GM18517 (cell line): ENCODE measurements around the gene ZNF577.
A peak's percentile ranks its signal among the peaks of the same experiment; 100 is the strongest.
"Not testable (repeated sequence)": the region's sequence is repeated elsewhere in the genome, so short reads cannot be mapped to it uniquely, and the experiment has no call there.

Experiments used
- ATAC-seq: cut with Tn5 transposase; IDR thresholded peaks from one replicate; pipeline ENCODE4 v1.9.1; 2021; ENCODE audit warnings: mild to moderate bottlenecking, moderate library complexity; ENCODE audit not compliant: unreplicated experiment

The ZNF577 gene

GRCh38 chr19:51887522-51888498, at the start of gene ZNF577:
TSS of gene ZNF577 (minus strand) at chr19:51887951. CDS start at chr19:51880382, 7,569 bp downstream.
- ATAC-seq: no peak

DNA sequence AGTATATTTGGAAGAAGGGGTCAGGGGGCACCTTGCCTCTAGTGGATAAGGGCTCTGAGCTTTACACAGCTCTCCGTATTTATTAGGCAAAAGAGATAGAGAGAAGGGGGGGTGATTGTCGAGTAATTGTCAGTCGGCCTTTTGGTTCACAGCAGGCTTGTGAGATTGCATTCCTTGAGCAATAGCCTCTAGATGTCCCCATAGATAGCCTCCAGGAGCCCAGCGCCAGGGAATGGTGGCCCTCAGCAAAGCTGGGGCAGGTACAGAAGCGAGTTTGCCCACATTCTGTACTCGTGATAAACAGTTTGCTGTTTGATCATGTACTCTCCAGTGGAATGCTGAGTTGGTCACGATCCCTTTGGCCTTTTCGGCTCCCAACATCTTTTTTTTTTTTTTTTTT, 44.2 kb upstream of the ZNF577 start:
- ATAC-seq: no peak

GRCh38 chr19:51927859-51928258, 40.1 kb upstream of the ZNF577 start:
- ATAC-seq: no peak

- peak; percentile 77 for ATAC-seq
Measured at GRCh38 chr19:51926784-51927741, 39.3 kb upstream of the ZNF577 start, which contains the start of gene ZNF613. TSS of gene ZNF613 (plus strand) at chr19:51927472. CDS start at chr19:51936221, 8,749 bp downstream.

GRCh38 chr19:51926426-51926783, 38.7 kb upstream of the ZNF577 start:
- ATAC-seq: no peak

- no peak for ATAC-seq
Measured at GRCh38 chr19:51921949-51922348, 34.2 kb upstream of the ZNF577 start.

DNA sequence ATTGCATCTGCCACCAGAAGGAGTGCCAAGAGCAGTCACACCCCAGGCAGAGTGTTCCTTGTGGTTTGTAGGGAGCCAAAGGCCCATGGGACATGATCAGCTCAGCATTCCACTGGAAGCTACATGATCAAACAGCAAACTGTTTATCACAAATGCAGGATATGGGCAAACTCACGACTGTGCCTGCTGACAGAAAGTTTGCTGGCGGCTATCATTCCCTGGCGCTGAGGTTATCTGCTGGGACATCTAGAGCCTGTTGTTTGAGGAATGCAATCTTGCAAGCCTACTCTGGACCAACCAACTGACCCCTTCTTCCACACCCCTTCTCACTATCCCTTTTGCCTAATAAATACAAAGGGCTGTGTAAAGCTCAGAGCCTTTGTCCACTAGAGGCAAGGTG, 31.9 kb upstream of the ZNF577 start:
- no peak for ATAC-seq

GRCh38 chr19:51916167-51916566, 28.4 kb upstream of the ZNF577 start:
- no peak for ATAC-seq

- no peak for ATAC-seq
Measured at GRCh38 chr19:51915324-51915867, 27.6 kb upstream of the ZNF577 start.

DNA sequence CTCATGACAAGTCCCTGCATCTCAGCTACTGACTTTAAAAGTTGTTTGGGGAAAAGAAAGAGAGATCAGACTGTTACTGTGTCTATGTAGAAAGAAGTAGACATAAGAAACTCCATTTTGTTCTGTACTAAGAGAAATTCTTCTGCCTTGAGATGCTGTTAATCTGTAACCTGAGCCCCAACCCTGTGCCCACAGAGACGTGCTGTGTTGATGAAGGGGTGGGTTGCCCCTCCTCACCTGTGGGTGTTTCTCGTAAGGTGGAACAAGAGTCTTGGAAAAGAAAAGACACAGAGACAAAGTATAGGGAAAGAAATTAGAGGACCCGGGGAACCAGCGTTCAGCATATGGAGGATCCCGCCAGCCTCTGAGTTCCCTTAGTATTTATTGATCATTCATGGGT, 20.2 kb upstream of the ZNF577 start:
- not testable (repeated sequence) for ATAC-seq

DNA sequence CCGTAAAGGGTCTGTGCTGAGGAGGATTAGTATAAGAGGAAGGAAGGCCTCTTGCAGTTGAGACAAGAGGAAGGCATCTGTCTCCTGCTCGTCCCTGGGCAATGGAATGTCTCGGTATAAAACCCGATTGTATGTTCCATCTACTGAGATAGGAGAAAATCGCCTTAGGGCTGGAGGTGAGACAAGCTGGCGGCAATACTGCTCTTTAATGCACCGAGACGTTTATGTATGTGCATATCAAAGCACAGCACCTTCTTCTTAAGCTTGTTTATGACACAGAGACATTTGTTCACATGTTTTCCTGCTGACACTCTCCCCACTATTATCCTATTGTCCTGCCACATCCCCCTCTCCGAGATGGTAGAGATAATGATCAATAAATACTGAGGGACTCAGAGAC, 18.4 kb upstream of the ZNF577 start:
- not testable (repeated sequence) for ATAC-seq

DNA sequence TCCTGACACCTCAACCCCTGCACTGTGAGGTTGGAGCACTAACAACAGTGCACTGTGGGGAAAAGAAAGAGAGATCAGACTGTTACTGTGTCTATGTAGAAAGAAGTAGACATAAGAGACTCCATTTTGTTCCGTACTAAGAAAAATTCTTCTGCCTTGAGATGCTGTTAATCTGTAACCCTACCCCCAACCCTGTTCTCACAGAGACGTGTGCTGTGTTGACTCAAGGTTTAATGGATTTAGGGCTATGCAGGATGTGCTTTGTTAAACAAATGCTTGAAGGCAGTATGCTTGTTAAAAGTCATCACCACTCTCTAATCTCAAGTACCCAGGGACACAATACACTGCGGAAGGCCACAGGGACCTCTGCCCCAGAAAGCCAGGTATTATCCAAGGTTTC, 17.9 kb upstream of the ZNF577 start:
- ATAC-seq: not testable (repeated sequence)

DNA sequence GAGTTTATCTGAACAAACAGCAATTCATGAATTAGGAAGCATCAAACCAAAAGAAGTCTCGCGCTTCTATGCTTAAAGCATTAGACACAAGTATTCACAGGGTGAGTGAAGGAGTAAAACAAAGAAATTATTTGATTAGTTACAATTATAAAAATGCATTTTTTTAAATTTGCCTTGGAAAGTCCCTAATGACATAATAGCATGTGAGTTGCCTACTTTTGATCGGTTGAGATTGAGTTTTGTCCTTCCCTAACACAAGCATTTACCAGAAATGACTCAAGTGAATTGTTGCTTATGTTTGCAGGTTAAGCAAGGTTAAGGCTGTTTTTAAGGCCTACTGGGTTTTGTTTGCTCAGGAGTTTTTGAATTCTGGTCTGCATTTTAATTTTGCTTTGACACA, 17.5 kb upstream of the ZNF577 start:
- no peak for ATAC-seq

DNA sequence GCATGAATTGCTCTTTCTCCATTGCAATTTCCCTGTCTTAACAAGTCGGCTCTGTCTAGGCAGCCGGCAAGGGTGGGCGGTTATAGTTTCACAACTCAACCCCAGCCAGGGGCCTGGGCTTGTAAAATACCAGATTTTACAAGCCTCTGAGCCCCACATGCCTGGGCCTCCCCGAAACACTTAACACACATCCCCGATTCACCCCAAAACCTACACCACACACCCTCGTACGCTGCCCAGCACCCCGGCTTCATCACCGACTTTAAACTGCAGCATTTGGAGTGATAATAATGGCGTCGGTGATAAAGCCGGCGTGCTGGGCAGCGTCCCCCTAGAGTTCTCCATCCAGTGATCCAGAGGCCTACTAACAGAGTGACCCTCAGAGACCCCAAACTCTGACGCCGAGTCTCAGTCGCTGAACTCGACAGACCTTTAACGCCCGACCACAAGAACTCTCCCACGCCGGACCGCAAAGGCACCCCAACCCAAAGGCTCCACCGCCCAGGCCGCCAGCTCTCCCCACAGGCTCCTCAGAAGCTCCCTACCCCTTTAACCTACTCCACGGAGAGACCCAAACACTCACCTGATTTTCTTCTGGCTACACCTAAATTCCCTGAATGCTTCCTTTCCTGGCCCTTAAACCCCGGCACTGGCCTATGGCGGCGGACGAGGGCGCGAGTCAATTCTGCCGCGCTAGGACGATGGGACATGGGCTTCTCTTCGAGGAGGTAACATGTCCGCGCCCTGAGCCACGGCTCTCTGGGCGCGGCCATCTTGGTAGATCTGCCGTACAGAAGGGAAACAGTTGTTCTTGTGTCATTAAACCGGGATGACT, 16.8 kb upstream of the ZNF577 start, which contains the start of gene ZNF649:
Gene ZNF649, minus strand, starts transcription at position 687 of the 835 bp plus-strand sequence. CDS start 4,910 bp downstream, outside the sequence.
- ATAC-seq: peak; percentile 77

DNA sequence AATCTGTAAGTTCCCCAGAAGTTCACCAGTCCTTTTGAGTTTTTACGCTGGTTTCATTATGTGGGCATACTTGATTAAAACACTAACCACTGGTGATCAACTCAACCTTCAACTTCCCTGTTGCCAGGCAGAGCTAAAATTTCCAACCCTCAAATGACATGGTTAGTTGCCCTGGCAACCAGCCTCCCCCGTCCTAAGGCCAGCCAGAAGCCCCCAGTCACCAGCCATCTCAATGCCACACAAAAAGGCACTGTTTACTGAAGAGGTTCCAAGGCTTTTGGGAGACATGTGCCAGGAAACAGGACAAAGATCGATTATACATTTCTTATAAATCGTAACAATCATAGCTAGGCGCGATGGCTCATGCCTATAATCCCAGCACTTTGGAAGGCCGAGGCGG, 15.4 kb upstream of the ZNF577 start:
- ATAC-seq: no peak

DNA sequence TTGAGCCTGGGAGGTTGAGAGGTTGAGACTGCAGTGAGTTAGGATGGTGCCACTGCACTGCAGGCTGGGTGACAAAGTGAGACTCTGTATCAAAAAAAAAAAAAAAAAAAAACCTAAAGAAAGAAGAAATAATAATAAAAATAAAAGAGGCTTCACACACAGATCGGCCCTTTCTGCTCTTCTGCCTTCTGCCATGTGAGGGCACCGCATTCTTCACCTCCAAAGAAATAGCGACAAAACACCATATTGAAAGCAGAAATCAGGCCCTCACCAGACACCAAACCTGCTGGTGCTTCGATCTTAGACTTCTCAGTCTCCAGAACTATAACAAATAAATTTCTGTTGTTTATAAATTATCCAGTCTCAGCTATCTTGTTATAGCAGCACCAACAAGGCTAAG, 14.1 kb upstream of the ZNF577 start:
- ATAC-seq: no peak

DNA sequence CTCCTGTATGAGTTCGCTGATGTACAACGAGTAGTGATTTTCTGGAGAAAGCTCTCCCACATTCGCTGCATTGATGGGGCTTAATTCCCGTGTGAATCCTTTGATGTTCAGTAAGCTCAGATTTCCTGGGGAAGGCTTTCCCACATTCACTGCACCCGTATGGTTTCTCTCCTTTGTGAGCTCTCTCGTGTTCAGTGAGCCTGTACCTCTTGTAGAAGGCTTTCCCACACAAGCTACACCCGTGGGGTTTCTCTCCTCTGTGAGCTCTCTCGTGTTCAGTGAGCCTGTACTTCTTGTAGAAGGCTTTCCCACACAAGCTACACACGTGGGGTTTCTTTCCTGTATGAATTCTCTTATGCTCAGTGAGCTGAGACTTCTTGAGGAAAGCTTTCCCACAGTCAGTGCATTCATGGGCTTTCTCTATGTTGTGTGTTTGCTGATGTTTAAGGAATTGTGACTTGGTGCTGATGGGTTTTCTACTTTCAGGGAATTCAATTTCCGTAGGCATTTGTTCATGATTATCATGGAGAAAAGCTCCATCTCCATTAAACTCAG, 3.5 kb upstream of the ZNF577 start:
- ATAC-seq: no peak

DNA sequence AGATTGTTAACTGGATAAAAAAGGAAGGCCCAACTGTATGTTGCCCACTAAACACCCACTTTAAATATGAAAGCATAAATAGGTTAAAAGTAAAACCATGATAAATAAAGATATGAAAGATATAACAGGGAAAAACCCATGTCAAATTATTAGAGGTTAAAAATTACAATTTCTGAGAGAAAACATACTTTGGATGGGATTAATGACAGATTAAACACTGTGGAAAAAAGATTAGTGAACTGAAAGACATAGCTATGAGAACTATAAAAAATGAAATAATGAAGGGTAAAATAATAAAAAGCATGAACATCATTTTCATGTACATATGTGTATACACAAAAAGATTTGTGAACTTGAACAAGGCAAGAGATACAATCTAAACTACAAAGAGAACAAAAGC, 2.2 kb upstream of the ZNF577 start:
- ATAC-seq: no peak

DNA sequence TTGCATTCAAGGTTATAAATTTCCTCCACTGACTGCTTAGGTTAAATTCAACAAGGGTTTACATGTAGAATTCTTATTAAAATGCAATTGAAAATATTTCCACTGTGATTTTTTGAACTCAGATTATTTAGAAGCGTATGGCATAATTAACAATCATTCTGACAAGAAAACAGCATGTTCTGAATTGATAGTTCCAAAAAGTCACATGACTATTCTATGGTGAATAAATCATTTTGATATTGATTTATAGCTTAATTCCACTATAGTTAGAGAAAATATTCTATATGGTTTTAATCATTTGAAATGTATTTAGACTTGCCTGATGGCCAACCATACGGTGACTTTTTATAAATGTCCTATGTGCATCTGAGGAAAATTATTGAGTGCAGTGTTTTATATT, 3.0 kb downstream of the ZNF577 start:
- no peak for ATAC-seq

- no peak for ATAC-seq
Measured at GRCh38 chr19:51882518-51882917, 5.2 kb downstream of the ZNF577 start.
